ENCODE data around the gene EML2. TPM values are rescaled to one million over a fixed set of nuclear protein-coding genes. Genes with fewer than 3 reads are reported as not detected.
A peak's percentile ranks its signal among the peaks of the same experiment; 100 is the strongest.

EML2 gene
- total and polyA plus RNA-seq, 10 of the 15 experiments (the other 5 are each of a cell fraction or from before 2014, with no cell fraction given), result 1.6 to 64.0 (median 27.5) TPM

DNA sequence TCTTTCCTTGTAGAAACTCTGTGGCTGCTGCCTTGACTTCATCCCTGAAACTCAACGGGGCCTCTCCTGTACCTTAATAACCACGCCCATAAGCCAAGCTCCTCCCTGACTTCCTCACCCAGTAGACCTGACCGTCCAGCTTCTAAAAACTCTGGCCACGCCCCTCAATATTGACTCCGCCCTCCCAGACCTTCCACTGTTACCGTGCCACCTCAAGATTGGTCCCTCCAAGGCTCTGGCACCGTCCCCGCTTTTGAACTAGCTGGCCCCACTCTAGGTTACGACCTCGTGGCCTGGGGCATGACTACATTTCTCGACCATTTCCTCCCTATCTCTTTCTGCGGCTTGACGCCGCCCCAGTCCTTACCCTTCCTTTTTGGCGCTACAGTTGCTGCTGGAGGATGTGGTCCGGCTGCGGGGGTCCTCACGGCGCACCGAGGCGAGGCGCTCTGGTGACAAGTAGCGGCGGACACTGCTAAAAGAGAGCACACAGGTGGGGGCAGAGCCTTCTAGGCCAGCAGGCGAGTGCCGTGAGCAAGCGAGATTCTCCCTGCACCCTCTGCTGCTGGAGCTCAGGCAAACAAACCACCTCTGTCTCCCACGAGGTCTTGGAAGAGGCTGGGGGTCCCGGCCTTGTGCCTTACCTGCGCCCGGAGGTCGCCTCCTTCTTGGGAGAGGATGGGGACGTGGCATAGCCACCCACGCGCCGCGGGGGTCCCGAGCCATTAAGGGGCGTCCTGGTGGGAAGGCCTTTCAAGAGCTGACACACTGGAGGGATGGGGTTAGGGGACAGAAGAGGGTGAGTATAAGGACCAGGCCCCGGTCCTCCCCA lies 2.3 kb upstream of the EML2 start (continued):
- TF ChIP-seq NR2C2 (IDR thresholded peaks at IDR 0.05; ENCODE audit: borderline replicate concordance, control insufficient read depth, insufficient read length, low read depth) (no peak), SMAD1 (IDR thresholded peaks at IDR 0.05; ENCODE audit: low read depth, partially characterized antibody) (no peak), IKZF1 (conservative IDR thresholded peaks at IDR 0.05) (no peak), PML (IDR thresholded peaks at IDR 0.05; ENCODE audit: low read length) (no peak), NFXL1 (IDR thresholded peaks at IDR 0.05; ENCODE audit: borderline replicate concordance) (no peak), SIX5 (IDR thresholded peaks at IDR 0.05; ENCODE audit: low read depth, low read length, severe bottlenecking) (no peak), ESRRA (IDR thresholded peaks at IDR 0.05; ENCODE audit: low read length) (no peak), BRCA1 (IDR thresholded peaks at IDR 0.05; ENCODE audit: low read depth, low read length) (no peak), BACH1 (IDR thresholded peaks at IDR 0.05; ENCODE audit: borderline replicate concordance) (0 out of 2 replicates have a peak, but pooled peaks have one; percentile 27), TCF12 (IDR thresholded peaks at IDR 0.05; ENCODE audit: low read depth, low read length) (no peak), EZH2 (IDR thresholded peaks at IDR 0.05; ENCODE audit: borderline replicate concordance, control insufficient read depth, low read depth, low read length) (no peak), GABPA (IDR thresholded peaks at IDR 0.05; ENCODE audit: low read depth) (no peak), SPI1 (IDR thresholded peaks at IDR 0.05; ENCODE audit: borderline replicate concordance, insufficient read depth, low read depth, low read length) (peak; percentile 73; the same call in 1 of the 2 replicates), RCOR1 (conservative IDR thresholded peaks at IDR 0.05; ENCODE audit: low read depth, low read length) (no peak; the same call in 1 of the 2 replicates), SREBF2 (IDR thresholded peaks at IDR 0.05; ENCODE audit: low read length) (no peak), RAD21 (IDR thresholded peaks at IDR 0.05; ENCODE audit: insufficient read depth, low read depth, low read length) (no peak), HCFC1 (IDR thresholded peaks at IDR 0.05; ENCODE audit: low read length) (no peak), RBBP5 (conservative IDR thresholded peaks at IDR 0.05) (no peak), NR2F1 (conservative IDR thresholded peaks at IDR 0.05) (peak; percentile 83), CHD1 (IDR thresholded peaks at IDR 0.05; ENCODE audit: low read depth, low read length) (no peak), NRF1 (conservative IDR thresholded peaks at IDR 0.05; ENCODE audit: low read depth, low read length) (no peak), ATF7 (IDR thresholded peaks at IDR 0.05; ENCODE audit: low read depth) (0 out of 2 replicates have a peak, but pooled peaks have one; percentile 48), PBX3 (IDR thresholded peaks at IDR 0.05; ENCODE audit: insufficient replicate concordance, low read depth, low read length) (no peak), ZNF207 (IDR thresholded peaks at IDR 0.05; ENCODE audit: borderline replicate concordance) (peak; percentile 42; the same call in 1 of the 2 replicates), TARDBP (IDR thresholded peaks at IDR 0.05; ENCODE audit: borderline replicate concordance) (no peak), SP1 (IDR thresholded peaks at IDR 0.05; ENCODE audit: low read depth, low read length) (peak; percentile 56), FOXM1 (IDR thresholded peaks at IDR 0.05; ENCODE audit: low read depth, low read length) (no peak), HDAC6 (IDR thresholded peaks at IDR 0.05; ENCODE audit: unreplicated experiment) (no peak), TAF1 (IDR thresholded peaks at IDR 0.05; ENCODE audit: borderline replicate concordance, low read depth, low read length) (peak; percentile 17; the same call in 1 of the 2 replicates), NFYB (IDR thresholded peaks at IDR 0.05; ENCODE audit: insufficient read depth, low read depth, low read length) (no peak), POLR2A (IDR thresholded peaks at IDR 0.05; ENCODE audit: low read depth, low read length) (peak; percentile 67), FOXK2 (IDR thresholded peaks at IDR 0.05) (no peak), RELA (IDR thresholded peaks at IDR 0.05; ENCODE audit: borderline replicate concordance, partially characterized antibody) (no peak)

Data from GM12878 (cell line).